Naive B cell (primary cell): ENCODE results near the gene TMEM143. TPM values are rescaled to one million over a fixed set of nuclear protein-coding genes. Genes with fewer than 3 reads are reported as not detected.
A peak's percentile ranks its signal among the peaks of the same experiment; 100 is the strongest.
"Not testable (repeated sequence)": the region's sequence is repeated elsewhere in the genome, so short reads cannot be mapped to it uniquely, and the experiment has no call there.

Experiments used
- ATAC-seq, 2 donors: fragments of 150-1000 bp; cut with Tn5 transposase; 2 replicates each; pipeline ENCODE4 v1.10.0; 2021; ENCODE audit warnings: low read depth in 2 of 2, mild to moderate bottlenecking in 2 of 2, moderate library complexity in 2 of 2
- DNase-seq: peaks from one replicate; pipeline ENCODE4 v3.0.0; 2022
- H3K27ac Mint-ChIP-seq, 6 donors: one replicate each; pipeline ENCODE4 v1.8.0; 2020 to 2022; ENCODE audit warnings: mild to moderate bottlenecking in 6 of 6, mixed read lengths in 6 of 6, moderate library complexity in 5 of 6, inconsistent platforms in 2 of 6
- H3K27me3 Mint-ChIP-seq, 3 donors: one replicate each; pipeline ENCODE4 v1.8.0; 2021 to 2022; ENCODE audit warnings: mixed read lengths in 3 of 3, mild to moderate bottlenecking in 1 of 3
- H3K36me3 Mint-ChIP-seq, 2 donors: one replicate each; pipeline ENCODE4 v1.8.0; 2020 to 2022; ENCODE audit warnings: mixed read lengths in 2 of 2, inconsistent platforms in 1 of 2, mild to moderate bottlenecking in 1 of 2
- H3K4me1 Mint-ChIP-seq, 3 donors: one replicate each; pipeline ENCODE4 v1.8.0; 2020 to 2022; ENCODE audit warnings: mixed read lengths in 3 of 3, inconsistent platforms in 1 of 3, mild to moderate bottlenecking in 1 of 3, moderate library complexity in 1 of 3
- H3K4me3 Mint-ChIP-seq, 8 donors: one replicate each; pipeline ENCODE4 v1.8.0; 2020 to 2022; ENCODE audit warnings: mild to moderate bottlenecking in 8 of 8, mixed read lengths in 8 of 8, moderate library complexity in 8 of 8, inconsistent platforms in 2 of 8
- H3K9me3 Mint-ChIP-seq, 7 donors: one replicate each; pipeline ENCODE4 v1.8.0; 2020 to 2022; ENCODE audit warnings: mixed read lengths in 7 of 7, mild to moderate bottlenecking in 5 of 7, inconsistent platforms in 2 of 7, moderate library complexity in 1 of 7
- polyA plus RNA-seq, 6 donors: library from polyadenylated mRNA; unstranded; fragments of 300-500 nt; fragmentation: Illumina TruSeq; gene quantifications; one replicate each; pipeline ENCODE4 v1.2.3, GENCODE V29; 2021; ENCODE audit warnings: low read depth in 6 of 6

The TMEM143 gene
- polyA plus RNA-seq, 6 donors from 2014 or later = 3.9 to 12.1 (median 5.9) TPM

GRCh38 chr19:48396016-48396823, 32.5 kb upstream of the TMEM143 start:
- DNase-seq (no peak), ATAC-seq (no peak)
- Mint-ChIP-seq H3K4me3 (peak overlapping the region in 1 of 8 donors; percentile 95), H3K9me3 (peaks cover 0 to 9% (median 4%) of the 10 kb centered on the region in 7 donors), H3K4me1 (peaks cover 53 to 66% (median 60%) of the 10 kb centered on the region in 3 donors), H3K27me3 (peaks cover 15 to 50% (median 44%) of the 10 kb centered on the region in 3 donors), H3K36me3 (peaks cover 0 to 12% of the 10 kb centered on the region in 2 donors), H3K27ac (peak overlapping the region in 3 of 6 donors; percentile 13 to 49 (median 28))

DNA sequence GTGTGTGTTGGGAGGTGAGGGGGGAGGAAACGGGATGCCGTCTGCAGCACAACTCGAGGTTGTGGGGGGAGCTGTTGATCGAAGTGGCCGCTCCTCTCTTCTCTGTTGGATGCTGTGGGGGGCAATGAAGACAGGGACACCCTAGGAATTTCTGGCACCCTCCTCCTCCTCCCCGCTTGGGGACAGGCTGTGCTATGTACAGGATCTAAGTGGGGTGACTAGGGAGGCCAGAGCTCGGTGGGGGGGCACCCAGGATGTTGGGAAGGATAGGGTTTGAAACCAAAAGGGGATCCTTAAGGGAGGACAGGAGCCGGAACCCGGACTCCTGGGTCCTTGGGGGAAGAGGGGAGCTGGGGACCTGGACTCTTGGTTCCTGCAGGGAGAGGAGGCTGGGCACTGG, 31.8 kb upstream of the TMEM143 start:
- Mint-ChIP-seq H3K27ac (peak overlapping the region in 2 of 6 donors; percentile 49 to 54), H3K9me3 (peaks cover 0 to 9% (median 4%) of the 10 kb centered on the region in 7 donors), H3K27me3 (peaks cover 15 to 50% (median 44%) of the 10 kb centered on the region in 3 donors), H3K36me3 (peaks cover 0 to 12% of the 10 kb centered on the region in 2 donors), H3K4me3 (peak overlapping the region in 6 of 8 donors; percentile 15 to 95 (median 52)), H3K4me1 (peaks cover 60 to 73% (median 65%) of the 10 kb centered on the region in 3 donors)
- no peak for DNase-seq
- no peak for ATAC-seq

DNA sequence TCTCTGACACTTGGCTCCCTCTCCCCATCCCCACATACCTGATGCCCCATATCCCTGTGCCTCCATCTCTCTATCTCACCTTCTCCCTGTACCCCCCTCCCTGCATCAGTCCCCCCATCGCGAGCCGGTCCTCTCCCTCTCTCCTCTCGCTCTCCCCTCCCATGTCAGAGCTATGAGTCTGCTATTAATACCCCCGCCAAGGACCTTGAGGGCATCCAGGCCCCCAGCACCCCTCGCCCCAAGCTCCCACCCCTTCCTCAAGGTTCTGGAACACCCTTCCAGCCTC, 31.4 kb upstream of the TMEM143 start:
- DNase-seq = no peak

GRCh38 chr19:48394331-48395169, 30.8 kb upstream of the TMEM143 start:
- H3K9me3 Mint-ChIP-seq = peaks cover 0 to 9% (median 3%) of the 10 kb centered on the region in 7 donors
- peak overlapping the region in 7 of 8 donors; percentile 68 to 95 (median 78) for H3K4me3 Mint-ChIP-seq
- peaks cover 0 to 12% of the 10 kb centered on the region in 2 donors for H3K36me3 Mint-ChIP-seq
- H3K27ac Mint-ChIP-seq = peak overlapping the region; percentile 21 to 91 (median 66)
- ATAC-seq (no peak), DNase-seq (no peak)
- H3K4me1 Mint-ChIP-seq = peaks cover 60 to 75% (median 61%) of the 10 kb centered on the region in 3 donors
- H3K27me3 Mint-ChIP-seq = peaks cover 13 to 50% (median 44%) of the 10 kb centered on the region in 3 donors

More for the DNA sequence above, 31.4 kb upstream of the TMEM143 start:
- peaks cover 0 to 9% (median 4%) of the 10 kb centered on the region in 7 donors for H3K9me3 Mint-ChIP-seq
- H3K36me3 Mint-ChIP-seq = peaks cover 0 to 12% of the 10 kb centered on the region in 2 donors
- peak overlapping the region in 1 of 6 donors; percentile 47 for H3K27ac Mint-ChIP-seq
- ATAC-seq = no peak
- H3K4me1 Mint-ChIP-seq = peaks cover 63 to 77% (median 64%) of the 10 kb centered on the region in 3 donors
- H3K27me3 Mint-ChIP-seq = peaks cover 15 to 50% (median 44%) of the 10 kb centered on the region in 3 donors
- H3K4me3 Mint-ChIP-seq = peak overlapping the region in 6 of 8 donors; percentile 15 to 95 (median 48)

- Mint-ChIP-seq H3K4me3 (peak within 1 kb of the TSS; percentile 35 to 95 (median 78)), H3K27me3 (peaks cover 11 to 50% (median 44%) of the 10 kb centered on the region in 3 donors), H3K9me3 (peaks cover 0 to 3% (median 0%) of the 10 kb centered on the region in 7 donors), H3K27ac (peak within 1 kb of the TSS; percentile 21 to 91 (median 78)), H3K4me1 (peaks cover 55 to 69% (median 60%) of the 10 kb centered on the region in 3 donors), H3K36me3 (peaks cover 0 to 12% of the 10 kb centered on the region in 2 donors)
- DNase-seq = peak; percentile 34
- ATAC-seq = peak; percentile 12 to 22
These were observed 30.0 kb upstream of the TMEM143 start, which contains the start of gene GRIN2D for GRCh38 chr19:48393559-48394330. TSS of gene GRIN2D (plus strand) at chr19:48393668. CDS start at chr19:48398393, 4,725 bp downstream.

DNA sequence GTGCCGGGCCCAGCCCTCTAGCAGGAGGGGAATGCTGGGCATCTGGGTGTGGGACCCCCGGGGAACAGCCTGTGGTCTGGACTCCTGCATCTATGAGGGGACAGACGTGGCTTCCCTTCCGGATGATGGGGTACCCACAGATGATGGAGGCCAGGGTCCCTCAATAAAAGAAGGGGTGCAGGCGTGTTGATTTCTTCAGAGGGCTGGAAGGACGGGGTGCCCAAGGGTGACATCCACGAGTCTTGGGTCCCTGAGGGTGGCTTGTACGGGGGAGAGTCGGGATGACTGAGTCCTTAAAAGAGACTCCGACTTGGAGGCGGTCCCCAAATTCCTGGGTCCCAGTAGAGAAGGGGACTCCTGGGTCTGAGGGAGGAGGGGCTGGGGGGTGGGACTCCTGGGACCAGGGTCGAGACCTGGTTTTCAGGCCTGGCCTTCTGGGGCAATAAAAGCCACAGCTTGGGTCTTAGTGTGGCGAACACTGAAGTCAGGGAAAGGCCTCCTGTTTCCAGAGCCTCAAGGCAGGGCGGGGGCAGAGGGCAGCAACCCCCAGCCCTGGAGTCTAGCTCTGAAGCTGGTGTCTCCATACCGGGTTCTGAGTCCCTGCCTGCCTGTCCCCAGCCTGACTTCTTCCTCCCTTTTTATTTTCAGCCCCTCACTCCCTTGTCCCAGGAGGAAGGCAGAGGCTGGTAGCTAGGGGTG, 29.3 kb upstream of the TMEM143 start:
- no peak for ATAC-seq
- Mint-ChIP-seq H3K4me3 (peak overlapping the region; percentile 35 to 95 (median 60)), H3K36me3 (peaks cover 0 to 11% of the 10 kb centered on the region in 2 donors), H3K27me3 (peaks cover 10 to 47% (median 41%) of the 10 kb centered on the region in 3 donors), H3K4me1 (peaks cover 59 to 69% (median 61%) of the 10 kb centered on the region in 3 donors), H3K9me3 (peaks cover 0 to 2% (median 0%) of the 10 kb centered on the region in 7 donors), H3K27ac (peak overlapping the region in 2 of 6 donors; percentile 48 to 65)
- DNase-seq = no peak

- H3K27ac Mint-ChIP-seq = peak overlapping the region in 1 of 6 donors; percentile 94
- H3K36me3 Mint-ChIP-seq, H3K9me3 Mint-ChIP-seq, DNase-seq, ATAC-seq: not testable (repeated sequence)
- H3K4me1 Mint-ChIP-seq = peaks cover 49 to 59% (median 51%) of the 10 kb centered on the region in 3 donors
- peaks cover 0 to 37% (median 31%) of the 10 kb centered on the region in 3 donors for H3K27me3 Mint-ChIP-seq
- H3K4me3 Mint-ChIP-seq = peak overlapping the region; percentile 87 to 98 (median 95)
These were observed 28.2 kb upstream of the TMEM143 start for GRCh38 chr19:48392006-48392344.

DNA sequence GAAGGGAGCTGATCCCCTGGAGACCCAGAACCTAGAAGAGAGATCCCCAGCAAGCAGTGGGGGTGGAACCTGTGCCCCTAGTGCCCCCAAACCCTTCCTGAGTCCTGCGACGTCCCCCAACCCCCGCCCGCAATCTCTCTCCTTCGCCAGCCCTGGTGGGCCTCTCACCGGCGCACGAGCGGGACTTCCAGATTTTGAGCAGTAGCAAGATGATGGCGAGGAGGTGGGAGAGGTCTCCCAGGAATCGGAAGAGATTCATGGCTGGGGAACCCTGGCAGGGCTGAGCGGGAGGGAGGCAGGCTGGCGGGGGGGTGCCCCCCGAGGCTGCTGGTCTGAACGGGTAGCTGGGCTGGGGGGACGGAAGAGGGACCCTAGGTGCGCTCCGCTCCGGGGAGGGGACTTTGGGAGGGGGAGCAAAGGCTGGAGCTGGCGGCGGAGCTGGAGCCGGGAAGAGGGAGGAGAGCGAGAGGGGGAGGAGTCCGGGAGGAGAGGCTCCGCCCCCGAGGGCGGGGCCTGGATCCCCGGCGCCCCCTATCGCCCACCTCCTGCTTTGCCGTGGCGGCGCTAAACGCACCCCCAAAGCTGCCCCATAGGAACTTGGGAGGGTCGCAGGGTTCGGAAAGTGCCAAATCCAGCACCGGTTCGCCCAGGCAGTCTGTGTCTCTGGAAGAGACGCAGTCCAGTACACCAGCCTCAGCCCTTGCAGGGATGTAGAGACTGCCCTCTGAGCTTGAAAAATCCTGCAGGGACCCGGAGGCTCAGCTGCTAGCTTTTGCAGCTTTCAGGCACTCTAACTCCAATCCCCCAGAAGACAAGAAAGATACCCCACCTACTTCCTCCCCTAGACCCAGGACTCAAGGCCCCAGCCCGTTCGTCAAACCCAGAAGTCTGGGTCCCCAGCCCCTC, 27.6 kb upstream of the TMEM143 start, which contains the start of gene KDELR1:
TSS of gene KDELR1 (minus strand) at position 452 of the 906 bp plus-strand sequence. CDS start at position 259, 193 bp downstream.
- H3K4me3 Mint-ChIP-seq = peak within 1 kb of the TSS; percentile 87 to 98 (median 95)
- peak within 1 kb of the TSS; percentile 92 to 94 (median 94) for H3K27ac Mint-ChIP-seq
- peak; percentile 69 to 71 for ATAC-seq
- DNase-seq = peak; percentile 65
- H3K4me1 Mint-ChIP-seq = peaks cover 49 to 59% (median 51%) of the 10 kb centered on the region in 3 donors
- peaks cover 0 to 2% (median 0%) of the 10 kb centered on the region in 7 donors for H3K9me3 Mint-ChIP-seq
- peaks cover 0 to 33% (median 27%) of the 10 kb centered on the region in 3 donors for H3K27me3 Mint-ChIP-seq
- H3K36me3 Mint-ChIP-seq = no peaks in the 10 kb centered on the region

GRCh38 chr19:48390188-48391099, 26.7 kb upstream of the TMEM143 start:
- H3K27me3 Mint-ChIP-seq = peaks cover 0 to 24% (median 18%) of the 10 kb centered on the region in 3 donors
- H3K4me3 Mint-ChIP-seq = peak overlapping the region; percentile 87 to 98 (median 95)

DNA sequence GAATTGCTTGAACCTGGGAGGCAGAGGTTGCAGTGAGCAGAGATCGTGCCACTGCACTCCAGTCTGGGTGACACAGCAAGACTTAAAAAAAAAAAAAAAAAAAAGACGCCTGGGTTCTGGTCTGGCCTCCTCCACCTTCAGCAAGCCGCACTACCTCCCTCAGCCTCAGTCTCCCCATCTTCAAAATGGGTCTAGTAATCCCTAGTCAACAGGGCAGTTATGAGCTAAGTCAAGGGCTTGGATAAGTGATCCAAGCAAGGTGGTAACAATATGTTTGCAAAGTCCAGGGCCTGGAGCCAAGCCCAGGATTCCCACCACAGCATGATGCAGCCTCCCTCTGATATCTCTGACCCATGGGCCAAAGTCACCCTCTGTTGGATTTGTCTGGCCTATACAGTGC, 23.2 kb upstream of the TMEM143 start:
- H3K36me3 Mint-ChIP-seq = peaks cover 0 to 16% of the 10 kb centered on the region in 2 donors
- no peak overlapping the region for H3K4me3 Mint-ChIP-seq
- ATAC-seq (no peak), DNase-seq (no peak)
- no peaks in the 10 kb centered on the region for H3K9me3 Mint-ChIP-seq
- peaks cover 21 to 24% (median 23%) of the 10 kb centered on the region in 3 donors for H3K4me1 Mint-ChIP-seq
- no peak overlapping the region for H3K27ac Mint-ChIP-seq
- H3K27me3 Mint-ChIP-seq = no peaks in the 10 kb centered on the region

More at GRCh38 chr19:48390188-48391099, 26.7 kb upstream of the TMEM143 start:
- Mint-ChIP-seq H3K36me3 (peaks cover 0 to 1% of the 10 kb centered on the region in 2 donors), H3K9me3 (peaks cover 0 to 2% (median 0%) of the 10 kb centered on the region in 7 donors), H3K4me1 (peaks cover 42 to 50% (median 43%) of the 10 kb centered on the region in 3 donors), H3K27ac (peak overlapping the region; percentile 92 to 94 (median 94))
- ATAC-seq (peak; percentile 63 to 64), DNase-seq (peak; percentile 52)
